Measurements from ENCODE around the gene PPARD. TPM values are rescaled to one million over a fixed set of nuclear protein-coding genes. Genes with fewer than 3 reads are reported as not detected.
A peak's percentile ranks its signal among the peaks of the same experiment; 100 is the strongest.
"Not testable (repeated sequence)": the region's sequence is repeated elsewhere in the genome, so short reads cannot be mapped to it uniquely, and the experiment has no call there.

PPARD gene
- total RNA-seq, 2 donors from 2014 or later = 11.0 to 14.8 TPM

- TF ChIP-seq CTCF (IDR thresholded peaks at IDR 0.05) = no peak
- no peak for DNase-seq (ENCODE audit: low spot score)
- H3K4me1 ChIP-seq = peaks cover 0 to 27% of the 10 kb centered on the region in 2 donors
- no peaks in the 10 kb centered on the region for H3K9me3 ChIP-seq
- H3K4me3 ChIP-seq = no peak overlapping the region
- H3K36me3 ChIP-seq = no peaks in the 10 kb centered on the region
- H3K27me3 ChIP-seq = no peaks in the 10 kb centered on the region
- peak overlapping the region in 1 of 2 donors; percentile 39 for H3K27ac ChIP-seq
Observed at GRCh38 chr6:35302604-35303241, 39.6 kb upstream of the PPARD start.

GRCh38 chr6:35304299-35304698 lies 38.1 kb upstream of the PPARD start:
- TF ChIP-seq CTCF (IDR thresholded peaks at IDR 0.05) = no peak
- Histone ChIP-seq H3K4me1 (peaks cover 0 to 21% of the 10 kb centered on the region in 2 donors), H3K36me3 (no peaks in the 10 kb centered on the region), H3K9me3 (no peaks in the 10 kb centered on the region), H3K4me3 (no peak overlapping the region), H3K27ac (no peak overlapping the region), H3K27me3 (no peaks in the 10 kb centered on the region)
- DNase-seq (ENCODE audit: low spot score) = no peak

GRCh38 chr6:35305117-35305516 lies 37.2 kb upstream of the PPARD start:
- Histone ChIP-seq H3K4me3 (no peak overlapping the region), H3K4me1 (peaks cover 0 to 22% of the 10 kb centered on the region in 2 donors), H3K27ac (no peak overlapping the region), H3K27me3 (no peaks in the 10 kb centered on the region), H3K9me3 (no peaks in the 10 kb centered on the region), H3K36me3 (no peaks in the 10 kb centered on the region)
- TF ChIP-seq CTCF (IDR thresholded peaks at IDR 0.05) = no peak
- no peak for DNase-seq (ENCODE audit: low spot score)

GRCh38 chr6:35307138-35307537 lies 35.2 kb upstream of the PPARD start:
- not testable (repeated sequence) for H3K4me3 ChIP-seq; H3K9me3 ChIP-seq; H3K27me3 ChIP-seq; DNase-seq (ENCODE audit: low spot score); H3K36me3 ChIP-seq
- Histone ChIP-seq H3K4me1 (peaks cover 0 to 30% of the 10 kb centered on the region in 2 donors), H3K27ac (peak overlapping the region in 1 of 2 donors; percentile 16)

- not testable (repeated sequence) for H3K36me3 ChIP-seq; DNase-seq (ENCODE audit: low spot score); H3K4me3 ChIP-seq; H3K27ac ChIP-seq; H3K9me3 ChIP-seq; H3K27me3 ChIP-seq
- peaks cover 0 to 19% of the 10 kb centered on the region in 2 donors for H3K4me1 ChIP-seq
Observed at GRCh38 chr6:35308543-35308942, 33.8 kb upstream of the PPARD start.

- no peak for TF ChIP-seq CTCF (IDR thresholded peaks at IDR 0.05)
- Histone ChIP-seq H3K27me3 (no peaks in the 10 kb centered on the region), H3K36me3 (no peaks in the 10 kb centered on the region), H3K4me3 (no peak overlapping the region), H3K9me3 (no peaks in the 10 kb centered on the region), H3K4me1 (peaks cover 0 to 17% of the 10 kb centered on the region in 2 donors), H3K27ac (no peak overlapping the region)
- no peak for DNase-seq (ENCODE audit: low spot score)
Observed at GRCh38 chr6:35309611-35310264, 32.6 kb upstream of the PPARD start.
